ENCODE results near the gene ZNF200.
"Not testable (repeated sequence)": the region's sequence is repeated elsewhere in the genome, so short reads cannot be mapped to it uniquely, and the experiment has no call there.

ZNF200 gene

DNA sequence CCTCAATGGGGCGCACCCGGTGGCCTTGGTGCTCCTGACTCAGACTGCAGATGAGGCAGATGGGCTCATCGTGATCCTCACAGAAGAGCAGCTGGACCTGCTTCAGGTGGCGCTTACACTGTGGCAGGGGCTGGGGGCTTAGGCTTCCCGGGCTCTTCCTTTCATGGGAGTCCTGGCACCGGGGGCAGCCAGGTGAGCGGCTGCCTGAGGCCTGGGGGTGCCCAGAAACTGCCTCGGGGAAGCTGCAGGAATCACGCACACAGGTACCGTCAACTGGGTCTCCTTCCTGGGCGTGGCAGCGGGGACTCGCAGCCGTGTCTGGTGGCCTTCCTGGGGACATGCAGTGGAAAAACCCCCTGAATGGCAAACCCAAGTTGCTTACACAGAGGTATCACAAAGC lies 14.5 kb upstream of the ZNF200 start:
- no peak for DNase-seq

GRCh38 chr16:3249020-3249419 lies 14.1 kb upstream of the ZNF200 start:
- no peak for DNase-seq

GRCh38 chr16:3248596-3248995 lies 13.6 kb upstream of the ZNF200 start:
- DNase-seq: no peak

DNA sequence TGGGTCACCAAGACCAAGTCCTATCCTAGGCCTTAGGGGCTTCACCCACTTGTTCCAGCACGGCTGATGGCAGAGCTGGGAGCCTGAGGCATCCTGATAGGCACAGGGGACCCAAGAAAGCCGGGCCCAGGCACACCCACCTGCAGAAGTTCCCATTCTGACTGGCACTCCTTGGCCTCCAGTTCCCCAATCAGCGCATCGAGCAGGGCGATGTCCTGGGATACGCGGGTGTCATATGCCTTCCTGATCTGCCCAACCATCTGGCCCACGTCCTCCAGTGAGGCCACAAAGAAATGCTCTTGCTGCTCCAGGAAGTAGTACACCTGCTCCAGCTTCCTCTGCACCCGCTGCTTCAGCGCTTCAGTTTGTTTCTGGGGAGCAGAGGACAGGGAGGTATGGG lies 11.9 kb upstream of the ZNF200 start:
- DNase-seq: no peak

- DNase-seq: no peak
These were observed 11.0 kb upstream of the ZNF200 start for GRCh38 chr16:3246002-3246401.

GRCh38 chr16:3243882-3244281 lies 8.9 kb upstream of the ZNF200 start:
- no peak for DNase-seq

- DNase-seq: no peak
These were observed 7.8 kb upstream of the ZNF200 start for GRCh38 chr16:3242709-3243108.

DNA sequence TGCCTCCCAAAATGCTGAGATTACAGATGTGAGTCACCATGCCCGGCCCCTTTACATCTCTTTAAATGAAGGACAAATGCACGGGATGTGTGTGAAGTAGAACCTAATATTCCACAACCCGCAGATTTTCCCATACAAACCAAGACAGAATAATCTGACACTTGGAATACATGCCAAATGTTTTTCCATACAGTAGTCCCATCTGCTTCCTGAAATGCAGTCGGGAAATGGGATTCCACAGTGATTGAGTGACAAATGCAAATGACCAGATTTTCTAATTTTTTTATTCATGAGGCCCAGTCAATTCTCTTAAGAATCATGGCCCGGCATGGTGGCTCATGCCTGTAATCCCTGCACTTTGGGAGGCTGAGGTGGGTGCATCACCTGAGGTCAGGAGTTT lies 6.8 kb upstream of the ZNF200 start:
- no peak for DNase-seq

- DNase-seq: peak in 1 of 4 experiments; percentile 7
These were observed 1.1 kb upstream of the ZNF200 start for GRCh38 chr16:3235856-3236669.

- no peak for DNase-seq
These were observed 458 bp downstream of the ZNF200 start for GRCh38 chr16:3234543-3234856.

DNA sequence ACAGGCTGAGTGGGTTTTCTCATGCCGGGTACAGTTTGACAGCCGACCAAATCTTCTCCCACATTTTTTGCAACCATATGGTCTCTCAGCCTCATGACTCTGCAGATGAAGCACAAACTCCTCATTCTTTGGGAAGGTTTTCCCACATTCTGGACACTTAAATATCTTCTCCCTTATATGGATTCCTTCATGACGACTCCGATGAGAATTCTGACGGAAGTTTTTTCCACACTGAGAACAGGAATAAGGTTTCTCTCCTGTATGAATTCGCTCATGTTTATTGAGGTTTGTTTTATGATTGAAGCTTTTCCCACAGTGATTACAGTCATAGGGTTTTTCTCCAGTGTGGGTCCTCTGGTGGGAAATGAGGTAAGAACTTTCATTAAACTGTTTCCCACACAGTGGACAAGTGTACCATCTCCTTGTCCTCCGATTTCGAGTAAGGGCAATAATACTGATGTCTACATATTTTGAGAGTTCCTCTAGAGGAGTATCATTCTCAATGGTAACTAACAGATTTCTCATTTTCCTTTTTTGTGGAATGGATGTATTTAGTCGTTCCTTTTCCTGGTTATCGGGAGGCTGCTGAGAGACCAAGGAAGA lies 10.9 kb downstream of the ZNF200 start:
- no peak for DNase-seq

DNA sequence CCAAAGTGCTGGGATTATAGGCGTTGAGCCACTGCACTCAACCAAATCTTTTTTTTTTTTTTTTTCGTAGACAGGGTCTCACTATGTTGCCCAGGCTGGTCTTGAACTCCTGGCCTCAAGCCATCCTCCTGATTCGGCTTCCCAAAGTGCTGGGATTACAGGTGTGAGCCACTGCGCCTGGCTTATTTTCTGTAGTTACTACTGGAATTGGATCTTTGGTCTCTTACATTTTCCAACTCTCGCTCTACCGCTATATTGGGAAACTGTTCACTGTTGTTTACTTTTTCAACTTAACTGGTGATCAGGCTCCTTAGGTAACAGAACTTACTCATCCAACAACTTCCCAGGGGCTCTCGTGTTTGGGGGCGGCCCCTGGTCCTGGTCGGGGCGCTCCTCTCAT lies 14.1 kb downstream of the ZNF200 start:
- DNase-seq: no peak

- DNase-seq: no peak
These were observed 18.7 kb downstream of the ZNF200 start for GRCh38 chr16:3216263-3216640.

- DNase-seq: no peak
These were observed 19.2 kb downstream of the ZNF200 start for GRCh38 chr16:3215601-3216262.

- DNase-seq: no peak
These were observed 19.9 kb downstream of the ZNF200 start for GRCh38 chr16:3214904-3215600.

- no peak for DNase-seq
These were observed 22.4 kb downstream of the ZNF200 start for GRCh38 chr16:3212567-3212966.

DNA sequence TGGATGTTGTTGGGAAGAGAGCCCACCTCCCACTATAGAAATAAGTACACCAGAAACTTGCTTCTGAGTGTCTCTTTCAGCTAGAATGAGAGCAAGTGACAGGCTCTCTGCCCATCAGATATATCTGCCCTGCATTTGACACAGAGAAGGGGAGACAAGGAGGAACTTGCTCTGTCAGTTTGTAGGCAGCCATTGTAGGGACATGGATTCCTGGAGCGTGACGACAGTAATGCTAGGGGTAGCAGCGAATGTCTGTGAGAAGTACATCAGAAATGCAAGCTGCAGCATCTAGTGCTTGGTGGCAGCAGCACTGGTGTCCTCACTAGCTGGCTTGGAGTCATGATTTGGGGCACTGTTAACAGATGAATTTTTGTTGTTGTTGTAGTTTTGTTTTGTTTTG lies 23.0 kb downstream of the ZNF200 start:
- no peak for DNase-seq

DNA sequence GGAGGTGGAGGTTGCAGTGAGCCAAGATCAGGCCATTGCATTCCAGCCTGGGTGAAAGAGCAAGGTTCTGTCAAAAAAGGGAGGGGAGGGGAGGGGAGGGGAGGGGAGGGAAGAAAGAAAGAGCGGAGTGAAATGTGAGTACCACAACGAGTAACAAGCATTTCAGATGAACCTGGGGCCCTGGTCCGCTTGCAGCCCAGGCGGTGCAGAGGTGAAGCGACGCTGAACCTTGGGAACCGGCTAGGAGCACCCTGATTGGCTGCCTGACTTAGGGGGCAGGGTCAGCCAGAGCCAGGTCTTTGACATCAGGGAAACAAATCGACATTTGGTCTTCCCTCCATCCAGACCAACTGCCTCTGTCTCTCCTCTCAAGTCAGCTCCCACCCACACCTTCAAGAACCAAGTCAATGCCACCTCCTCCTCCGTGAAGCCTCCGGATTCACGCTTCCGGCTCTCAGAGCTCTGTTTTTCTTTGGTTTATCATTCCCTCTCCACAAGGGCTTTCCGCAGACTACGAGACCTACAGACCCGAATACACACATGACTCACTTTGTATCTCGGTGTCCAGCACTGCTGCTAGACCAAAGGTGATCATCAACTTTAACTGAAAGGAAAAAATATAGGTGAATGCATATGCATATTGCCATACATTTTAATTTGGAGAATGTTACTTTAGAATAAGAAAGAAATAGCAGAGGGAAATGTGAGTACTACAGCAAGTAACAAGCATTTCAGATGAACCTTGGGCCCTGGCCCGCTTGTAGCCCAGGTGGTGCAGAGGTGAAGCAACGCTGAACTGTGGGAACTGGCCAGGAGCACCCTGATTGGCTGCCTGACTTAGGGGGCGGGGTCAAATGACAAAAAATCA lies 27.6 kb downstream of the ZNF200 start:
- DNase-seq: no peak

- DNase-seq: not testable (repeated sequence)
These were observed 29.0 kb downstream of the ZNF200 start for GRCh38 chr16:3205939-3206338.

DNA sequence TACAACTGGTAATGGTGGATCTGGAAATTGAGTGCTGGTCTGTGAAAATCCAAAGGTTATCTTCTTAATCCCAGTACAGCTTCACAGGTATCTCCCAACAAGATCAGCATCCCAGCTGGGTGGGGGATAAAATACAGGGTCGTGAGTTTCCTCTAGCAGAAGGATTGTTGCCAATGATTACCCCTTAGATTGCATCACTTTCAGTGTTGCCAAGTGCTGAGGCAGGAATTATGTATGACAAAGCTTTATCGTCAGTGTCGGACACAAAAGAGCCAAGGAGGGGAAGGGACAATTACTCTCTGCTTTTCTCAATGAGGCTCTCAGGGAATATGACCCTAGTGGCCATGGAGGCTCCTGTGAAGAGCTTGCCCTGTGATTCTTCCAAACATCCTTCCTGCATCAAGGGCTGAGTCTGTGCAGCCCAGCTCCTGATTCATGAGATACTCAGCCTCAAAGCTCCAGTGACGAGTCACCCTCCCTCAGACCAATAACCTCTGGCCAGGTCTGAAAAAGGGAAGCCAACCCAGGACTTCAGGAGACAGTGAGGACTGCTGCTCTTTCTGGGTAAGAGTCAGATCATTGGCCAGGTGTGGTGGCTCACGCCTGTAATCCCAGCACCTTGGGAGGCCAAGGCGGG lies 31.9 kb downstream of the ZNF200 start:
- no peak for DNase-seq

GRCh38 chr16:3198334-3199072 lies 36.5 kb downstream of the ZNF200 start:
- DNase-seq: no peak
